HG03558 (cell line): ENCODE data around the gene ALX3.

Experiments used
- ATAC-seq: cut with Tn5 transposase; IDR thresholded peaks from one replicate; pipeline ENCODE4 v1.9.1; 2021; ENCODE audit warnings: moderate number of reproducible peaks; ENCODE audit not compliant: unreplicated experiment; ENCODE audit errors: extremely low read depth

ALX3 gene

GRCh38 chr1:110067893-110068645 is 2.4 kb downstream of the ALX3 start:
- no peak for ATAC-seq

- ATAC-seq, result no peak
These were observed 3.0 kb downstream of the ALX3 start for GRCh38 chr1:110067479-110067892.

DNA sequence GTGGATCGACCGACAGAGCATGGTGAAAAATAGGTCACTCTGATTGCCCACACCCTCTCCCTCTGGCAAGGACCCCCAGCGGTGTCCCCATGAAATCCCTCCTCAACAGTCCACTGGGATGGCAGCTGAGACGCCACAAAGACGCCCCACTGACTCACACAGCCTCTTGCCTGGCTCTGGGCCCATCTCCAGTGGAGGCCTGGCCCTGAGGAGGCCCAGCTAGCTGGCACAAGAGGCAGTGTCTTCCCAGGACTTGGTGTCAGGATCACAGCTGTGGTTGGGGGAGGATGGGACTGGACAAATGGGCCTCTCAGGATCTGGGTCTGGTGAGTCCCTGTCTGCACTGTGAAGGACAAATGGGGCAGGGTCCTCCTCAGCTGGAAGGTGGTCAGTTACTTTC is 4.6 kb downstream of the ALX3 start:
- ATAC-seq, result no peak

GRCh38 chr1:110064576-110065337 is 5.7 kb downstream of the ALX3 start:
- ATAC-seq, result no peak

GRCh38 chr1:110063781-110064180 is 6.7 kb downstream of the ALX3 start:
- no peak for ATAC-seq

DNA sequence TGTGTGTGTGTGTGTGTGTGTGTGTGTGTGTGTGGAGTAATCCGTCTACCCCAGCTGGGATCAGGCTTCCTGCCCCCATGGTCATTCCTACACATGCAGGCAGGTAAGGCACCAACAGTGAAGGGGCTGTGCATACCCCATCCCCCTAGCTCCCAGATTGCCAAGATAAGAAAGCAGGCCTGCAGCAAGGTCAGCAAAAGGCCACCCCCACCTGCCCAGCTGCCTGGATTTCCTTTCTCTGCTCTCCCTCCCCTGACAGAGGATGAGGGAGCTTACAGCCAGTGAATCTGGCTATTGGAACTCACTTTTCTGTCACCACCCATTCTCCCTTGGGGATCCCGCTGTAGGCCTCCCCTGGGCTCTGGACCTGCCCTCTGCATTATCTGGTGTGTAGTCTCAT is 7.9 kb downstream of the ALX3 start:
- ATAC-seq, result no peak

GRCh38 chr1:110061341-110061740 is 9.1 kb downstream of the ALX3 start:
- no peak for ATAC-seq

GRCh38 chr1:110060662-110061060 is 9.8 kb downstream of the ALX3 start:
- no peak for ATAC-seq

GRCh38 chr1:110060034-110060661 is 10.3 kb downstream of the ALX3 start:
- no peak for ATAC-seq

DNA sequence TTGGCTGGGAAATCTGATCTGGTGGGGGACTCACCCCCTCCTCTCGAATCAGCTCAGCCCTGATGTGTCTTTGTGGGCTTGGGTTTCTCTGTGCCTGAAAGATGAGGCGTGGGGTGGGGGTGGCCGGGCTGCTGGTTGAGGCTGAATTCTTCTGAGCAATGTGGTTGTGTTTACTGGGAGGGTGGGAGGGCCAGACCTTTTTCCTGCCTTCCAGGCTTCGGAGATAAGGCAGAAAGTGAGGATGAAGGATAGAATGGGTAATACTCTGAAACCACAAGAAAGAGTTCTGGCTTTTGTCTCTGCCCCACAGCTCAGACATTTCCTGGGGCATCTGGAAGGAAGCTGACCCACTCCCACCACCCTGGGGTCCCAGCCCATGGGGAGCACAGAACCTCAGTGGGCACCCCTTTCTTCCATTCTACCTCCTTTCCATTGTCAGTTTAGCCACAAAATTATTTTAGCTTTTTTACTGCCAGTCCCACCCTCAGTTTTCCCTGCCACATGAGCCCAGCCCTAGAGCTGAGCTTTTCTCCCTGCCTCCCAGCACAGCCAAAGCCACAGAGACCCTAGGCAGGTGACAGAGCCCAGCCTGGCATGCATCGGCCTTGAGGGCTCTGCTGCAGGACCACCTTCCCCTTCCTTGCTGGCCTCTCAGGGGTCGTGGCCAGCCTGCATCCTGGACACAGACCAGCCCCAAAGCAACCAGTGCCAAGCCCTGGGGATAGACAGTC is 11.2 kb downstream of the ALX3 start:
- ATAC-seq, result no peak

DNA sequence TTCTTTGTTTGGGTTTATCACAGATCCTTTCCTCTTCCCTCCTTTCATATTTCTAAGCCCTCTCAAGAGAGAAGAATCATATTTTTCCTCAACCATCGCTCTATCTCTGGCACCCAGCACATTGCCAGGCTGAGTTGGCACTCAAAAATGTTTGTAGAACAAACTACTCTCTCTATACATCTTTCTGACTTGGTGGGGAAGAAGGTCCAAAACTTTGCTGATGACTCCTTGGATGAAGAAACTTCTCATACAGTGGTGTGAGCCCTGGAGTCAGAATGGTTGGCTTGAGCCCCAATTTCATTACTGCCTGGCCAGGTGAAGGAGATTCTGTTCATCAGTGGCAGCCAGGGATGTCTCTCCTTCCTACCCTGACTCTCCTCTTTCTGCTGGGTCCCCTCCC is 11.9 kb downstream of the ALX3 start:
- ATAC-seq, result no peak

- ATAC-seq, result no peak
These were observed 12.4 kb downstream of the ALX3 start for GRCh38 chr1:110057963-110058518.

DNA sequence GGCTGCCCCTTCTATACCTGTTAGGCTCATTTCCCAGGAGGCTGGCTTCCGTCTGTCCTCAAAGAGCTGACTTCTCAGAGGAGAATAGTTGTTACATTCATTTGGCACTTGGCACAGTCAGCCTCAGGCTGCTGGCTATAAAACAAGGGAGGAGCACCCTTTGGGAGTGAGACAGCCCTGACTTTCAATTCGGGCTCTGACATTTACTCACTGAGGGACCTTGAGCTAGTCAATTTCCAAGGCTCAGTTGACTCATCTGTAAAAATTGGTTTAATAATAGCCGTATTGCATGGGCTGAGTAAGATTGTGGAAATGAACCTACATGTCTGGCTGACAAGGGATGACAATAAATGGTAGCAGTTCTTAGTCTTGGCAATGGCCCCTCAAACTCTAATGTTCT is 13.7 kb downstream of the ALX3 start:
- ATAC-seq, result no peak

DNA sequence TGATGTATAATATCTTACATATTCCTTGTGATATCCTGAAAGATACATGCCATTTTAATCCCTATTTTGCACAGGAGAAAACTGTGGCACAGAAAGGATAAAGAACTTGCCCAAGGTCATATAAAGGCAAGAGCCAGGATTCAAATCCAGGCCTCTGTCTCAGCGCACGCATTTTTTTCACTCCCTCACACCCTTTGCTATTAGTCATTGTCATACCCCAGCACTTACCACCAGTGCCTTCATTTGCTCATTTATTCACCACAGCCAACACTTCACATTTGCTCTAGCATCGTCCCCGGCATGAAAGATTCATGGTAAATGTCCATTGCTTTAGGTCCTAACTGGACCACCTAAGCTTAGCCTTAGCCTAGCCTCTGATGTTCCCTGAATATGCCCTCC is 14.2 kb downstream of the ALX3 start:
- no peak for ATAC-seq

GRCh38 chr1:110055493-110056284 is 14.8 kb downstream of the ALX3 start:
- ATAC-seq, result no peak

- ATAC-seq, result no peak
These were observed 16.7 kb downstream of the ALX3 start for GRCh38 chr1:110053552-110054428.

DNA sequence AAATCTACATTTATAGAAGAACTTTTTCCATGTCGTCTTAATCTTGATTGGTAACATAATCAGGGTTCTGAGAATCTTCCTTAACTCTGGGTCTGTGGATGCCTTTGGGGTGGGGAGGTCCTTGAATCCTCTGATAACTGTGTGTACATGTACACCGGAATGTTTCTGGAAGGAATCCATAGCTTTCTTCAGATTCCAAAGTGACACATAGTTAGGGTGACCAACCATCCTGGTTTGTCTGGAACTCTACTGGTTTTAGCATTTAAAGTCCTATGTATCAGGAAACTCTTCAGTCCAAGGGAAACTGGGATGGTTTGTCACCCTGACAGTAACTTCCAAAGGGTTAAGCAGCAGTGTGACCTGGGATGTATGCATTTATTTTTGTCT is 19.2 kb downstream of the ALX3 start:
- no peak for ATAC-seq

- ATAC-seq, result no peak
These were observed 19.7 kb downstream of the ALX3 start for GRCh38 chr1:110050602-110051261.
